Transverse colon (tissue), 3 donors: ENCODE data around the gene SDR42E1.

ENCODE experiments used
- EP300 ChIP-seq: sonication (generic); formaldehyde crosslinking; IDR thresholded peaks from one replicate; pipeline ENCODE4 v1.6.1; 2017; ENCODE audit warnings: antibody characterized with exemption, low read depth
- POLR2A ChIP-seq: fragments of 450-650 bp; IDR thresholded peaks from one replicate; pipeline ENCODE4 v1.6.1; 2016; ENCODE audit warnings: antibody characterized with exemption, mild to moderate bottlenecking, moderate library complexity
- TF ChIP-seq, protein P1 (sequence below), 5 experiments: fragments of 200-600 bp in 3 of 5; fragments of 450-650 bp in 2 of 5; sonication (generic) in 3 of 5; IDR thresholded peaks; 1 replicate in 2 of 5; 2 replicates in 3 of 5; pipeline ENCODE4 v1.5.1; 2016 to 2017; ENCODE audit warnings: antibody characterized with exemption in 5 of 5, inconsistent platforms in 3 of 5, mild to moderate bottlenecking in 2 of 5, moderate library complexity in 1 of 5

DNA sequence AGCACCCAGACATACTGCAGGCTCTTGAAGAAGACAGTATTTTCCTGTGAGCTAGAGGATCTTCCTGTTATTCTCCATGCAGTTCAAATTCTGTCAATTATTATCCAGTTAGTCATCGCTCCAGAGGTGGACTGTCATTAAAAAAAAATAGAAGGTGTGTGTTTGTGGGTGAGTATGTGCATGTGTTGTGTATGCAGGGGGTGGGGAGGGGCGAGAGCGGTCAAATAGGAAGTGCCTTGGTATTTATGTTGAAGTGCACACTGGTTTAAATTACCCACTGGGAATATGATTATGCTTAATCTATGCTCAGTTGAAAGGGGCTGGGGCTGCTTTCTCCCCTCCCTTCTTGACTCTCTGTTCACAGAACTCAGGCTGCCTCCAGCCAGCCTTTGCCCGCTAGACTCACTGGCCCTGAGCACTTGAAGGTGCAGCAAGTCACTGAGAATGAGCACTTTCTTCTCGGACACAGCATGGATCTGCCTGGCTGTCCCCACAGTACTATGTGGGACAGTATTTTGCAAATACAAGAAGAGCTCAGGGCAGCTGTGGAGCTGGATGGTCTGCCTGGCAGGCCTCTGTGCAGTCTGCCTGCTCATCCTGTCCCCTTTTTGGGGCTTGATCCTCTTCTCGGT lies 23.8 kb upstream of the SDR42E1 start, which contains the start of gene HSD17B2:
- peak; percentile 57 for TF ChIP-seq POLR2A
- TF ChIP-seq, protein P1, sequence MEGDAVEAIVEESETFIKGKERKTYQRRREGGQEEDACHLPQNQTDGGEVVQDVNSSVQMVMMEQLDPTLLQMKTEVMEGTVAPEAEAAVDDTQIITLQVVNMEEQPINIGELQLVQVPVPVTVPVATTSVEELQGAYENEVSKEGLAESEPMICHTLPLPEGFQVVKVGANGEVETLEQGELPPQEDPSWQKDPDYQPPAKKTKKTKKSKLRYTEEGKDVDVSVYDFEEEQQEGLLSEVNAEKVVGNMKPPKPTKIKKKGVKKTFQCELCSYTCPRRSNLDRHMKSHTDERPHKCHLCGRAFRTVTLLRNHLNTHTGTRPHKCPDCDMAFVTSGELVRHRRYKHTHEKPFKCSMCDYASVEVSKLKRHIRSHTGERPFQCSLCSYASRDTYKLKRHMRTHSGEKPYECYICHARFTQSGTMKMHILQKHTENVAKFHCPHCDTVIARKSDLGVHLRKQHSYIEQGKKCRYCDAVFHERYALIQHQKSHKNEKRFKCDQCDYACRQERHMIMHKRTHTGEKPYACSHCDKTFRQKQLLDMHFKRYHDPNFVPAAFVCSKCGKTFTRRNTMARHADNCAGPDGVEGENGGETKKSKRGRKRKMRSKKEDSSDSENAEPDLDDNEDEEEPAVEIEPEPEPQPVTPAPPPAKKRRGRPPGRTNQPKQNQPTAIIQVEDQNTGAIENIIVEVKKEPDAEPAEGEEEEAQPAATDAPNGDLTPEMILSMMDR (IDR thresholded peaks at IDR 0.05) = no peak
- TF ChIP-seq EP300 = no peak
